WTC11 (cell line): Measurements from ENCODE around the gene LGALS3.

Experiments used
- CREB1 ChIP-seq: sonication (generic); formaldehyde crosslinking; IDR thresholded peaks from 2 replicates; pipeline ENCODE4 v1.8.0; 2023; ENCODE audit warnings: mild to moderate bottlenecking, missing genetic modification reagents
- SP1 ChIP-seq: sonication (generic); formaldehyde crosslinking; conservative IDR thresholded peaks from 2 replicates; pipeline ENCODE4 v1.8.1; 2022; ENCODE audit warnings: missing genetic modification reagents
- TCF7 ChIP-seq: sonication (generic); formaldehyde crosslinking; IDR thresholded peaks from 2 replicates; pipeline ENCODE4 v1.8.0; 2022; ENCODE audit warnings: mild to moderate bottlenecking, low read depth, missing genetic modification reagents, moderate library complexity
- ZNF232 ChIP-seq: sonication (generic); formaldehyde crosslinking; IDR thresholded peaks from 2 replicates; pipeline ENCODE4 v1.8.0; 2022; ENCODE audit warnings: mild to moderate bottlenecking, missing genetic modification reagents
- ZNF263 ChIP-seq: sonication (generic); formaldehyde crosslinking; IDR thresholded peaks from 2 replicates; pipeline ENCODE4 v1.8.1; 2022; ENCODE audit warnings: low read depth, mild to moderate bottlenecking, moderate library complexity, missing genetic modification reagents
- TF ChIP-seq, protein P1 (sequence below): sonication (generic); formaldehyde crosslinking; IDR thresholded peaks from 2 replicates; pipeline ENCODE4 v1.8.1; 2023; ENCODE audit warnings: mild to moderate bottlenecking, missing genetic modification reagents, moderate library complexity
- TF ChIP-seq, protein P2 (sequence below): sonication (generic); formaldehyde crosslinking; IDR thresholded peaks from 2 replicates; pipeline ENCODE4 v1.8.0; 2023; ENCODE audit warnings: missing genetic modification reagents
- TF ChIP-seq, protein P3 (sequence below): fragments of 200-600 bp; IDR thresholded peaks from 2 replicates; pipeline ENCODE4 v1.8.0; 2022; ENCODE audit warnings: antibody characterized with exemption
- TF ChIP-seq, protein P4 (sequence below): sonication (generic); formaldehyde crosslinking; IDR thresholded peaks from 2 replicates; pipeline ENCODE4 v1.8.1; 2023; ENCODE audit warnings: mild to moderate bottlenecking, moderate library complexity, missing genetic modification reagents
- TF ChIP-seq, protein P5 (sequence below): fragments of 250-450 bp; sonication (Bioruptor Pico); IDR thresholded peaks from 2 replicates; pipeline ENCODE4 v1.9.0; 2021; ENCODE audit warnings: moderate library complexity, mild to moderate bottlenecking, inconsistent platforms, borderline replicate concordance
- TF ChIP-seq, protein P6 (sequence below): sonication (generic); formaldehyde crosslinking; IDR thresholded peaks from 2 replicates; pipeline ENCODE4 v1.8.0; 2022; ENCODE audit warnings: mild to moderate bottlenecking, missing genetic modification reagents
- TF ChIP-seq, protein P7 (sequence below): sonication (generic); formaldehyde crosslinking; IDR thresholded peaks from 2 replicates; pipeline ENCODE4 v1.8.1; 2023; ENCODE audit warnings: mild to moderate bottlenecking, missing genetic modification reagents
- TF ChIP-seq, protein P8 (sequence below): sonication (generic); formaldehyde crosslinking; IDR thresholded peaks from 2 replicates; pipeline ENCODE4 v1.8.1; 2022; ENCODE audit warnings: mild to moderate bottlenecking, missing genetic modification reagents, moderate library complexity, borderline replicate concordance
- TF ChIP-seq, protein P9 (sequence below): fragments of 250-450 bp; sonication (Bioruptor Pico); conservative IDR thresholded peaks from 2 replicates; pipeline ENCODE4 v1.9.0; 2021; ENCODE audit warnings: mild to moderate bottlenecking

DNA sequence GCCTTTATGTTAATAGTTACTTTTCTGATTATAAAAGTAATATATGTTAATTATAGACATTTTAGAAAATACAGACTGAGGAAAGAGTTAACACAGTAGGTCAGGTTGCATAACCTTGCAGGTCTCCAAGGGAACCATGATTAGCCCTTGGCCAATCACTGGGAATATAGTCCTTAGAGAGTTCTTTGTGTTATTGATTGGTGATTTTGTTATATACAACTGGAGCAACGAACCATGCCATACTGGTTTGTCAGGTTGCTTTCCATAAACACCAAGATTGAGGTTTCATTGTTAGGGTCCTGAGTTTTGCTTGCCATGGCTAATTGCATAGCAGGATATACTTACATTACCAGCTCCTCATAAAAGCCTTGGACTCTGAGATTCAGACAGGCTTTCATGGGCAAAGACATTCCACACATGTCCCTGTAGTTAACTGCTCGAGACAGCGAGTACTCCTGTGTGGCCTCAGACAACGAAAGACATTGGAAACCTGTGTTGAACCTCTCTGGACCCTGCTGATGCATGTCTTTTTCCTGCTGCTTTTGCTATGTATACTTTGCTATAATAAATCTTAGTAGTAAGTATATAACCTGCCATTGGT lies 43.9 kb upstream of the LGALS3 start:
- TF ChIP-seq, protein P1, sequence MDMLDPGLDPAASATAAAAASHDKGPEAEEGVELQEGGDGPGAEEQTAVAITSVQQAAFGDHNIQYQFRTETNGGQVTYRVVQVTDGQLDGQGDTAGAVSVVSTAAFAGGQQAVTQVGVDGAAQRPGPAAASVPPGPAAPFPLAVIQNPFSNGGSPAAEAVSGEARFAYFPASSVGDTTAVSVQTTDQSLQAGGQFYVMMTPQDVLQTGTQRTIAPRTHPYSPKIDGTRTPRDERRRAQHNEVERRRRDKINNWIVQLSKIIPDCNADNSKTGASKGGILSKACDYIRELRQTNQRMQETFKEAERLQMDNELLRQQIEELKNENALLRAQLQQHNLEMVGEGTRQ (CRISPR knock-in tag): no peak
- TF ChIP-seq, protein P2, sequence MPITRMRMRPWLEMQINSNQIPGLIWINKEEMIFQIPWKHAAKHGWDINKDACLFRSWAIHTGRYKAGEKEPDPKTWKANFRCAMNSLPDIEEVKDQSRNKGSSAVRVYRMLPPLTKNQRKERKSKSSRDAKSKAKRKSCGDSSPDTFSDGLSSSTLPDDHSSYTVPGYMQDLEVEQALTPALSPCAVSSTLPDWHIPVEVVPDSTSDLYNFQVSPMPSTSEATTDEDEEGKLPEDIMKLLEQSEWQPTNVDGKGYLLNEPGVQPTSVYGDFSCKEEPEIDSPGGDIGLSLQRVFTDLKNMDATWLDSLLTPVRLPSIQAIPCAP (CRISPR knock-in tag): no peak
- TF ChIP-seq, protein P3, sequence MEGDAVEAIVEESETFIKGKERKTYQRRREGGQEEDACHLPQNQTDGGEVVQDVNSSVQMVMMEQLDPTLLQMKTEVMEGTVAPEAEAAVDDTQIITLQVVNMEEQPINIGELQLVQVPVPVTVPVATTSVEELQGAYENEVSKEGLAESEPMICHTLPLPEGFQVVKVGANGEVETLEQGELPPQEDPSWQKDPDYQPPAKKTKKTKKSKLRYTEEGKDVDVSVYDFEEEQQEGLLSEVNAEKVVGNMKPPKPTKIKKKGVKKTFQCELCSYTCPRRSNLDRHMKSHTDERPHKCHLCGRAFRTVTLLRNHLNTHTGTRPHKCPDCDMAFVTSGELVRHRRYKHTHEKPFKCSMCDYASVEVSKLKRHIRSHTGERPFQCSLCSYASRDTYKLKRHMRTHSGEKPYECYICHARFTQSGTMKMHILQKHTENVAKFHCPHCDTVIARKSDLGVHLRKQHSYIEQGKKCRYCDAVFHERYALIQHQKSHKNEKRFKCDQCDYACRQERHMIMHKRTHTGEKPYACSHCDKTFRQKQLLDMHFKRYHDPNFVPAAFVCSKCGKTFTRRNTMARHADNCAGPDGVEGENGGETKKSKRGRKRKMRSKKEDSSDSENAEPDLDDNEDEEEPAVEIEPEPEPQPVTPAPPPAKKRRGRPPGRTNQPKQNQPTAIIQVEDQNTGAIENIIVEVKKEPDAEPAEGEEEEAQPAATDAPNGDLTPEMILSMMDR: no peak
- TF ChIP-seq, protein P4, sequence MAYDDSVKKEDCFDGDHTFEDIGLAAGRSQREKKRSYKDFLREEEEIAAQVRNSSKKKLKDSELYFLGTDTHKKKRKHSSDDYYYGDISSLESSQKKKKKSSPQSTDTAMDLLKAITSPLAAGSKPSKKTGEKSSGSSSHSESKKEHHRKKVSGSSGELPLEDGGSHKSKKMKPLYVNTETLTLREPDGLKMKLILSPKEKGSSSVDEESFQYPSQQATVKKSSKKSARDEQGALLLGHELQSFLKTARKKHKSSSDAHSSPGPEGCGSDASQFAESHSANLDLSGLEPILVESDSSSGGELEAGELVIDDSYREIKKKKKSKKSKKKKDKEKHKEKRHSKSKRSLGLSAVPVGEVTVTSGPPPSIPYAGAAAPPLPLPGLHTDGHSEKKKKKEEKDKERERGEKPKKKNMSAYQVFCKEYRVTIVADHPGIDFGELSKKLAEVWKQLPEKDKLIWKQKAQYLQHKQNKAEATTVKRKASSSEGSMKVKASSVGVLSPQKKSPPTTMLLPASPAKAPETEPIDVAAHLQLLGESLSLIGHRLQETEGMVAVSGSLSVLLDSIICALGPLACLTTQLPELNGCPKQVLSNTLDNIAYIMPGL (CRISPR knock-in tag): no peak
- TF ChIP-seq CREB1 (CRISPR knock-in tag) (no peak), ZNF232 (CRISPR knock-in tag) (no peak), TCF7 (CRISPR knock-in tag) (no peak), SP1 (CRISPR knock-in tag) (no peak), ZNF263 (no peak)
- TF ChIP-seq, protein P5, sequence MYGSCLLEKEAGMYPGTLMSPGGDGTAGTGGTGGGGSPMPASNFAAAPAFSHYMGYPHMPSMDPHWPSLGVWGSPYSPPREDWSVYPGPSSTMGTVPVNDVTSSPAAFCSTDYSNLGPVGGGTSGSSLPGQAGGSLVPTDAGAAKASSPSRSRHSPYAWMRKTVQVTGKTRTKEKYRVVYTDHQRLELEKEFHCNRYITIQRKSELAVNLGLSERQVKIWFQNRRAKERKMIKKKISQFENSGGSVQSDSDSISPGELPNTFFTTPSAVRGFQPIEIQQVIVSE (CRISPR knock-in tag): no peak
- TF ChIP-seq, protein P6, sequence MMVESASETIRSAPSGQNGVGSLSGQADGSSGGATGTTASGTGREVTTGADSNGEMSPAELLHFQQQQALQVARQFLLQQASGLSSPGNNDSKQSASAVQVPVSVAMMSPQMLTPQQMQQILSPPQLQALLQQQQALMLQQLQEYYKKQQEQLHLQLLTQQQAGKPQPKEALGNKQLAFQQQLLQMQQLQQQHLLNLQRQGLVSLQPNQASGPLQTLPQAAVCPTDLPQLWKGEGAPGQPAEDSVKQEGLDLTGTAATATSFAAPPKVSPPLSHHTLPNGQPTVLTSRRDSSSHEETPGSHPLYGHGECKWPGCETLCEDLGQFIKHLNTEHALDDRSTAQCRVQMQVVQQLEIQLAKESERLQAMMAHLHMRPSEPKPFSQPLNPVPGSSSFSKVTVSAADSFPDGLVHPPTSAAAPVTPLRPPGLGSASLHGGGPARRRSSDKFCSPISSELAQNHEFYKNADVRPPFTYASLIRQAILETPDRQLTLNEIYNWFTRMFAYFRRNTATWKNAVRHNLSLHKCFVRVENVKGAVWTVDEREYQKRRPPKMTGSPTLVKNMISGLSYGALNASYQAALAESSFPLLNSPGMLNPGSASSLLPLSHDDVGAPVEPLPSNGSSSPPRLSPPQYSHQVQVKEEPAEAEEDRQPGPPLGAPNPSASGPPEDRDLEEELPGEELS (CRISPR knock-in tag): no peak
- TF ChIP-seq, protein P7, sequence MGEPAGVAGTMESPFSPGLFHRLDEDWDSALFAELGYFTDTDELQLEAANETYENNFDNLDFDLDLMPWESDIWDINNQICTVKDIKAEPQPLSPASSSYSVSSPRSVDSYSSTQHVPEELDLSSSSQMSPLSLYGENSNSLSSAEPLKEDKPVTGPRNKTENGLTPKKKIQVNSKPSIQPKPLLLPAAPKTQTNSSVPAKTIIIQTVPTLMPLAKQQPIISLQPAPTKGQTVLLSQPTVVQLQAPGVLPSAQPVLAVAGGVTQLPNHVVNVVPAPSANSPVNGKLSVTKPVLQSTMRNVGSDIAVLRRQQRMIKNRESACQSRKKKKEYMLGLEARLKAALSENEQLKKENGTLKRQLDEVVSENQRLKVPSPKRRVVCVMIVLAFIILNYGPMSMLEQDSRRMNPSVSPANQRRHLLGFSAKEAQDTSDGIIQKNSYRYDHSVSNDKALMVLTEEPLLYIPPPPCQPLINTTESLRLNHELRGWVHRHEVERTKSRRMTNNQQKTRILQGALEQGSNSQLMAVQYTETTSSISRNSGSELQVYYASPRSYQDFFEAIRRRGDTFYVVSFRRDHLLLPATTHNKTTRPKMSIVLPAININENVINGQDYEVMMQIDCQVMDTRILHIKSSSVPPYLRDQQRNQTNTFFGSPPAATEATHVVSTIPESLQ (CRISPR knock-in tag): no peak
- TF ChIP-seq, protein P8, sequence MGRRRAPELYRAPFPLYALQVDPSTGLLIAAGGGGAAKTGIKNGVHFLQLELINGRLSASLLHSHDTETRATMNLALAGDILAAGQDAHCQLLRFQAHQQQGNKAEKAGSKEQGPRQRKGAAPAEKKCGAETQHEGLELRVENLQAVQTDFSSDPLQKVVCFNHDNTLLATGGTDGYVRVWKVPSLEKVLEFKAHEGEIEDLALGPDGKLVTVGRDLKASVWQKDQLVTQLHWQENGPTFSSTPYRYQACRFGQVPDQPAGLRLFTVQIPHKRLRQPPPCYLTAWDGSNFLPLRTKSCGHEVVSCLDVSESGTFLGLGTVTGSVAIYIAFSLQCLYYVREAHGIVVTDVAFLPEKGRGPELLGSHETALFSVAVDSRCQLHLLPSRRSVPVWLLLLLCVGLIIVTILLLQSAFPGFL: no peak
- TF ChIP-seq, protein P9, sequence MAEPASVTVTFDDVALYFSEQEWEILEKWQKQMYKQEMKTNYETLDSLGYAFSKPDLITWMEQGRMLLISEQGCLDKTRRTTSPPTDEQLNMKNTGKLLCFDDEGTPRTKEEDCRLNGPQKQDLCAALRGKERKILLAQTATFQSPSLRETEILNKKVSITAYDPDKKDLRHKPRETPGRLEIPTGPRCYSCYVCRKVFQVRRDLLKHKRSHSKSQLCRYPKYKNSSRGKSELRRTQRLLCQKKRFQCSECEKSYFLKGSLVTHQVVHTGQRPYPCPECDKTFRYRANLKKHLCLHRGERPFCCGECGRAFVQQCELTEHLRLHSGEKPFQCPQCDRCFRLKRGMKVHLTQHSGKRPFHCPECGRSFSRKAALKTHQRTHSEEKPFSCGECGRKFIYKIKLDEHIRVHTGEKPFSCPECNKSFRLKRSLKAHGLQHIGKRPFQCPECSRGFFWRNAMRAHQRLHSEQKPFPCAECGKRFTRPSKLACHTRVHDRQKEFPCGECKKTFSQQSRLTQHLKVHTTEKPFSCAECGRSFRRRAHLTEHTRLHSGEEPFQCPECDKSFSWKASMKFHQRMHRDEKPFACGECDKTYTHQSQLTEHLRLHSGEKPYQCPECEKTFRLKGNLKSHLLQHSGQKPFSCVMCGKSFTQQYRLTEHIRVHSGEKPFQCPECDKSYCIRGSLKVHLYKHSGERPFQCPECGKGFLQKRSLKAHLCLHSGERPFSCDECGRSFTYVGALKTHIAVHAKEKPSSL: no peak
